ENCODE measurements around the gene CNTFR. TPM values are rescaled to one million over a fixed set of nuclear protein-coding genes. Genes with fewer than 3 reads are reported as not detected.

Gene CNTFR
- total and polyA plus RNA-seq, 7 experiments from 2014 or later: not detected

DNA sequence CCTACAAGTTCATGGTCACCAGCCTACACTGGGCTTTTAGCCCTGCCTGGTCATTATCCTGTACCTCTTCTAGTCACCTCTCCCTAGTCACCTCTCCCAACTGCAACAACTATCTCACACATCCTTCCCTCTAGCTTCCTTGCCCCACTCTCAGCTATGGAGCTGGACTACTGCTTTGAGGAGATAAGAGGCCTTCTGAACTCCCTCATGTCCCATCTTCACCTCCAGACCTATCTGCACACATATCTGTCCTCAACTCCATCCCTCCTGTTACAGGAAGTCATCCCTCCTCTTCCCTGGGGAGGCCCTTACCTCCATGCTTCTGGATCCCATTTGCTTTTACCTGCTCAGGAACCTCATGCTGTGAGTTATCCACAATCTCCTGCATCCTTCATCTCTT is 16.7 kb upstream of the CNTFR start:
- H3K27me3 ChIP-seq (ENCODE audit: control insufficient read depth in 2 of 2, insufficient read depth in 2 of 2, low read length in 2 of 2): no peaks in the 10 kb centered on the region
- Mint-ChIP-seq H3K4me1 (peaks cover under 1 to 14% (median 9%) of the 10 kb centered on the region in 7 donors), H3K9me3 (peaks cover 0 to 2% (median 0%) of the 10 kb centered on the region in 11 donors), H3K36me3 (no peaks in the 10 kb centered on the region), H3K27ac (no peak overlapping the region), H3K27me3 (peaks cover 0 to 10% (median 5%) of the 10 kb centered on the region in 5 donors), H3K4me3 (no peak overlapping the region)
- ChIA-PET POLR2A (no interaction called here), CTCF (interaction anchor here (1.0 to 1.5 kb wide), 2 partner anchors 8 to 12 kb away, joined by 4 read pairs; no protein-coding TSS in a partner anchor)
- intact Hi-C loops (cut with micrococcal nuclease): no loop called here
- no peak for DNase-seq
- no peak overlapping the region for H3K27ac ChIP-seq (ENCODE audit: low read depth, low read length)
- ATAC-seq: no peak
- no peaks in the 10 kb centered on the region for H3K9me3 ChIP-seq (ENCODE audit: control insufficient read depth in 2 of 3, low read length in 3 of 3)
- H3K36me3 ChIP-seq (ENCODE audit: control insufficient read depth in 2 of 3, insufficient read depth in 3 of 3, low read length in 3 of 3): no peaks in the 10 kb centered on the region
- no peak overlapping the region for H3K4me3 ChIP-seq (ENCODE audit: low read length)
- peaks cover 3 to 7% of the 10 kb centered on the region in 2 donors for H3K4me1 ChIP-seq (ENCODE audit: control insufficient read depth in 2 of 2, insufficient read depth in 2 of 2, low read length in 2 of 2)

DNA sequence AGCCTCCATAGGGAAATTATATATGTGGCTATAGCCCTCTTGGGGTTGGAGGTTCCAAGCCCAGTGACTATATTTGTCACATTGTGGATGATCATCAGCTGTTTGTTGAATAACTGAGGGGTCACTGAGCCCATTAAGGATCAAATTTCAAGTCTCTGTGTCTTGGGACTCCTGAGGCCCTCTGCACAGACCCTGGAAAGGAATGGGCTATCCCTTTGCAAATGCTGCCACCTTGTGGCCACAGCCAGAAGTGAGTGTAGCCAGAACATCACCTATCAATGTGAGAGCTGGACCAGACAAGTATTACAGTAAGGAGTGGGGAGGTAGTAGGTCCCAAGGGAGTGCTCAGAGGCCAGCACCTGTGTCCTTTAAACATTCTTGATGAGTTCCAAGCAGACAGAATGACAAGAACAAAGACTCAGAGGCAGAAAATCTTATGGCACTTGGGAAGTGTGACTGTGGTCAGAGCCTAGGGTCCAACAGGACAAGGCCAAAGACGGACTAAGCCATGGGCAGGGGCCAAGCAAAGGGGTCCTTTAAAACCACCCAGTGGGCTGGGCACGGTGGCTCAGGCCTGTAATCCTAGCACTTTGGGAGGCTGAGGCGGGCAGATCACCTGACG is 14.2 kb upstream of the CNTFR start:
- H3K4me3 Mint-ChIP-seq: no peak overlapping the region
- no peak overlapping the region for H3K27ac ChIP-seq (ENCODE audit: low read depth, low read length)
- no peaks in the 10 kb centered on the region for H3K9me3 ChIP-seq (ENCODE audit: control insufficient read depth in 2 of 3, low read length in 3 of 3)
- H3K4me3 ChIP-seq (ENCODE audit: low read length): no peak overlapping the region
- intact Hi-C loops (cut with micrococcal nuclease): loop anchor here (1.0 to 2.0 kb wide), 7 partner anchors 9 to 347 kb away; partner anchors contain the start of genes KIF24 (in 1 of the 2), NUDT2 (in 1 of the 2) and RPP25L (in 1 of the 2)
- ATAC-seq (peak; percentile 92), DNase-seq (peak; percentile 53 to 78 (median 71))
- H3K36me3 Mint-ChIP-seq: no peaks in the 10 kb centered on the region
- ChIA-PET POLR2A (interaction anchor here (0.6 kb wide), 1 partner anchor 217 kb away, joined by 3 read pairs; no protein-coding TSS in a partner anchor), CTCF (interaction anchor here (0.6 to 2.3 kb wide), 7 partner anchors 12 to 201 kb away, joined by 3 to 17 read pairs (median 6); partner anchors contain the start of genes CCL27 and DCTN3)
- no peaks in the 10 kb centered on the region for H3K27me3 ChIP-seq (ENCODE audit: control insufficient read depth in 2 of 2, insufficient read depth in 2 of 2, low read length in 2 of 2)
- peaks cover 0 to 2% (median 0%) of the 10 kb centered on the region in 11 donors for H3K9me3 Mint-ChIP-seq
- H3K27me3 Mint-ChIP-seq: peaks cover 0 to 20% (median 5%) of the 10 kb centered on the region in 5 donors
- no peaks in the 10 kb centered on the region for H3K36me3 ChIP-seq (ENCODE audit: control insufficient read depth in 2 of 3, insufficient read depth in 3 of 3, low read length in 3 of 3)
- no peak overlapping the region for H3K27ac Mint-ChIP-seq
- no peaks in the 10 kb centered on the region for H3K4me1 ChIP-seq (ENCODE audit: control insufficient read depth in 2 of 2, insufficient read depth in 2 of 2, low read length in 2 of 2)
- H3K4me1 Mint-ChIP-seq: peaks cover 0 to 2% (median 0%) of the 10 kb centered on the region in 7 donors

DNA sequence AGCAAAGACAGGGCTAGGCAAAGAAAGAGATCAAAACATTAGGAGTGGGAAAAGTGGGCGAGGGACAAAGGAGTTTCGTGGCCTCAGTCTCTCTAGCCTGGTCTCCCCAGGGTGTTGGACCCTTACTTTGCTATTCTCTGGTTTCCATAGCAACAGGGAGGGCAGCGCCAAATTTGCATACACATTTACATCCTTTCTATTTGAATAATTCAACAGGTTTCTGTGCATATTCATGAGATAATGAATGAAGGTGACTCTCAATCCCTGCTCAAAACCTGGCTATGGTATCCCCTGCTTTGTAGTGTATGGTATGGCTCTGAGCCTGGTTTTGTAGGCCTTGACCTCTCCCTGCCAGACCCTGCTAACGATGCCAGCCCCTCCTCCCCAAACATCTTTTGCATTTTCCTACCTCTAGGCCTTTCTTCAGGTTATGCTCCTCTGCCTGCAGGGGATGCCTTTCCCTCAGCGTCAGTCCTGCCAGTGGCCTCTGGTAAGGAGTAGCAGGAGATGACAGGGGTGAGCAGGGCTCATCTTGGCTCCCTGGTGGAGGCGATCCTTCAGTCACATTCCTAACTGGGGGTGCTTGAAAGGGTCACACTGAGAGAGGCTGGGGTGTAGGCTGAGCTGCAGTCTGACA is 12.5 kb upstream of the CNTFR start:
- POLR2A ChIA-PET: no interaction called here
- H3K27ac ChIP-seq (ENCODE audit: low read depth, low read length): no peak overlapping the region
- H3K4me3 Mint-ChIP-seq: no peak overlapping the region

DNA sequence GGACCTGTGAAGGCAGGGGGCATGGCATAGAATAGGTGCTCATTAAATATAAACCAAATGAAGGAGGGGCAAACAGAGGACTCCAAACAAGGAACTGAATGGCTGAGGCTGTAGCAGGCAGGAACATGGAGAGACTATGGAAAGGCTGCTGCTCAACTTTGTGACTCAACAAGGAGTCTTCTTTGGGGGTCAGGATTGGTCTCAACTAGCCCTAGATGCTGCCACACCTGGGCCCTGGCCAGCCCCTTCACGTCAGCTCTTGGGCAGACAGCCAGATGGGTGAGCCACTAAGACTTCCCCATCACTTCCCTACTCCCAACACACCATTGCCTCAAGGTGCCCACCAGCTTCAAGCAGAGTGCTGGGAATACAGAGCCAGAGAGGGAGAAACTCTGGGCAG is 11.4 kb upstream of the CNTFR start:
- DNase-seq (no peak), ATAC-seq (no peak)
- peaks cover 0 to 4% (median 0%) of the 10 kb centered on the region in 11 donors for H3K9me3 Mint-ChIP-seq
- H3K36me3 Mint-ChIP-seq: no peaks in the 10 kb centered on the region
- intact Hi-C loops (cut with micrococcal nuclease): no loop called here
- Histone ChIP-seq H3K9me3 (ENCODE audit: control insufficient read depth in 2 of 3, low read length in 3 of 3) (no peaks in the 10 kb centered on the region), H3K36me3 (ENCODE audit: control insufficient read depth in 2 of 3, insufficient read depth in 3 of 3, low read length in 3 of 3) (no peaks in the 10 kb centered on the region), H3K4me3 (ENCODE audit: low read length) (no peak overlapping the region), H3K27me3 (ENCODE audit: control insufficient read depth in 2 of 2, insufficient read depth in 2 of 2, low read length in 2 of 2) (no peaks in the 10 kb centered on the region), H3K4me1 (ENCODE audit: control insufficient read depth in 2 of 2, insufficient read depth in 2 of 2, low read length in 2 of 2) (no peaks in the 10 kb centered on the region), H3K27ac (ENCODE audit: low read depth, low read length) (no peak overlapping the region)
- H3K4me1 Mint-ChIP-seq: peaks cover 0 to 2% (median 0%) of the 10 kb centered on the region in 7 donors
- no peak overlapping the region for H3K4me3 Mint-ChIP-seq
- ChIA-PET CTCF (interaction anchor here (0.8 kb wide), 1 partner anchor 269 kb away, joined by 5 read pairs; no protein-coding TSS in a partner anchor), POLR2A (interaction anchor here (0.7 kb wide), 1 partner anchor 10 kb away, joined by 3 read pairs; no protein-coding TSS in a partner anchor)
- H3K27ac Mint-ChIP-seq: no peak overlapping the region
- H3K27me3 Mint-ChIP-seq: peaks cover 11 to 32% (median 12%) of the 10 kb centered on the region in 5 donors

More for the DNA sequence above, 12.5 kb upstream of the CNTFR start:
- Histone ChIP-seq H3K4me1 (ENCODE audit: control insufficient read depth in 2 of 2, insufficient read depth in 2 of 2, low read length in 2 of 2) (no peaks in the 10 kb centered on the region), H3K4me3 (ENCODE audit: low read length) (no peak overlapping the region), H3K36me3 (ENCODE audit: control insufficient read depth in 2 of 3, insufficient read depth in 3 of 3, low read length in 3 of 3) (no peaks in the 10 kb centered on the region), H3K9me3 (ENCODE audit: control insufficient read depth in 2 of 3, low read length in 3 of 3) (no peaks in the 10 kb centered on the region), H3K27me3 (ENCODE audit: control insufficient read depth in 2 of 2, insufficient read depth in 2 of 2, low read length in 2 of 2) (no peaks in the 10 kb centered on the region)
- DNase-seq (no peak), ATAC-seq (no peak)
- CTCF ChIA-PET: interaction anchor here (0.6 to 2.3 kb wide), 7 partner anchors 10 to 200 kb away, joined by 3 to 17 read pairs (median 3); partner anchors contain the start of gene DCTN3
- Mint-ChIP-seq H3K27me3 (peaks cover 5 to 24% (median 6%) of the 10 kb centered on the region in 5 donors), H3K4me1 (peaks cover 0 to 2% (median 0%) of the 10 kb centered on the region in 7 donors), H3K27ac (no peak overlapping the region), H3K36me3 (no peaks in the 10 kb centered on the region), H3K9me3 (peaks cover 0 to 2% (median 0%) of the 10 kb centered on the region in 11 donors)
- intact Hi-C loops (cut with micrococcal nuclease): loop anchor here in 1 of 2 donors (2.0 kb wide), 2 partner anchors 273 to 345 kb away; partner anchors contain the start of genes KIF24 and NUDT2

DNA sequence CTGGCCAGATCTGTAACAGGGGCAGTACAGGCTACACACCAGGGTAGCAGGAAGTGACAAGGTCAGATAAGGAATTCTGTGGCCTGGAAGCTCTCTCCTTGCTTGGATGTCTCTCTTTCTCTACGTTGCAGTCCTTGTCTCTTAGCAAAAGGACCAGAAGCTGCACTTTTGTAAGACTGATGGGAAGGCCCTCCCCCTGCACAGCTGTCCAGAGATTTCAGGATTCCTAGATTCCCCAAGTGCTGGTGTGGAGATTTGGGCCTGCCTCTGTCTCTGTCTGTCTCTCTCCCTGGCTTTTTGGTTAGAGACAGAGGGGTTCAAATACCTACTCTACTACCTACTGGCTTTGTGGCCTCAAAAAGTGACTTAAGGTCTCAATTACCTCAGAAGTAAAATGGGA is 10.0 kb upstream of the CNTFR start:
- ChIA-PET CTCF (interaction anchor here (0.6 to 1.7 kb wide), 7 partner anchors 12 to 484 kb away, joined by 3 to 6 read pairs (median 3); partner anchors contain the start of genes GALT and RPP25L), POLR2A (interaction anchor here (0.9 kb wide), 1 partner anchor 10 kb away, joined by 3 read pairs; no protein-coding TSS in a partner anchor)
- no peak for ATAC-seq
- DNase-seq: no peak
- H3K27me3 Mint-ChIP-seq: peaks cover 11 to 32% (median 18%) of the 10 kb centered on the region in 5 donors
- peaks cover 0 to 4% (median 0%) of the 10 kb centered on the region in 11 donors for H3K9me3 Mint-ChIP-seq
- no peak overlapping the region for H3K4me3 ChIP-seq (ENCODE audit: low read length)
- H3K27me3 ChIP-seq (ENCODE audit: control insufficient read depth in 2 of 2, insufficient read depth in 2 of 2, low read length in 2 of 2): no peaks in the 10 kb centered on the region
- H3K9me3 ChIP-seq (ENCODE audit: control insufficient read depth in 2 of 3, low read length in 3 of 3): no peaks in the 10 kb centered on the region
- no peaks in the 10 kb centered on the region for H3K36me3 Mint-ChIP-seq
- intact Hi-C loops (cut with micrococcal nuclease): loop anchor here in 1 of 2 donors (10.0 kb wide), 1 partner anchor 195 kb away; no protein-coding TSS in a partner anchor
- H3K27ac ChIP-seq (ENCODE audit: low read depth, low read length): no peak overlapping the region
- H3K4me1 Mint-ChIP-seq: peaks cover 0 to 2% (median 0%) of the 10 kb centered on the region in 7 donors
- H3K27ac Mint-ChIP-seq: no peak overlapping the region
- H3K36me3 ChIP-seq (ENCODE audit: control insufficient read depth in 2 of 3, insufficient read depth in 3 of 3, low read length in 3 of 3): no peaks in the 10 kb centered on the region
- H3K4me3 Mint-ChIP-seq: no peak overlapping the region
- no peaks in the 10 kb centered on the region for H3K4me1 ChIP-seq (ENCODE audit: control insufficient read depth in 2 of 2, insufficient read depth in 2 of 2, low read length in 2 of 2)

DNA sequence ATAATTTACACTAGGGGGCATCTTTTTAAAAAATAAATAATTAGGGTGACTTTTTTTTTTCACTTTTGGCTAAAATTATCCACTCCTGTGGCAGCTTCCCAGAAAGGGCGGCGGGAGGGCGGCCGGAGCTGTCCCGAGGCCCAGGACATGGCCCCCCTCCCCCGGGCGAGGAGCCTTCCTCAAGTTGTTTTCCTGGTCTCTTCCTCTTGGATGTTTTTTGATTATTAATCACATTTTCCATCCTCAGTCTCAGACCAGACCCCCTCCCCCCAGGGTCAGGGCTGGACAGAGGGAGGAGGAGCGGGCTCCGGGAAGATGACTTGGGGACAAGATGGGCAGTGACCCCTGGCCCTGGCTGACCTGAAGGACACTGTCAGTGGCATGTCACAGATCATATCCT is 4.7 kb upstream of the CNTFR start:
- Mint-ChIP-seq H3K4me3 (no peak overlapping the region), H3K9me3 (peaks cover 0 to 2% (median 0%) of the 10 kb centered on the region in 11 donors), H3K27ac (no peak overlapping the region), H3K27me3 (peaks cover 30 to 61% (median 44%) of the 10 kb centered on the region in 5 donors), H3K4me1 (peaks cover 0 to 24% (median 18%) of the 10 kb centered on the region in 7 donors), H3K36me3 (peaks cover 0 to 5% (median 0%) of the 10 kb centered on the region in 5 donors)
- Histone ChIP-seq H3K4me1 (ENCODE audit: control insufficient read depth in 2 of 2, insufficient read depth in 2 of 2, low read length in 2 of 2) (peaks cover 0 to 13% of the 10 kb centered on the region in 2 donors), H3K4me3 (ENCODE audit: low read length) (no peak overlapping the region), H3K9me3 (ENCODE audit: control insufficient read depth in 2 of 3, low read length in 3 of 3) (no peaks in the 10 kb centered on the region), H3K36me3 (ENCODE audit: control insufficient read depth in 2 of 3, insufficient read depth in 3 of 3, low read length in 3 of 3) (no peaks in the 10 kb centered on the region), H3K27ac (ENCODE audit: low read depth, low read length) (no peak overlapping the region), H3K27me3 (ENCODE audit: control insufficient read depth in 2 of 2, insufficient read depth in 2 of 2, low read length in 2 of 2) (peaks cover 4 to 17% of the 10 kb centered on the region in 2 donors)
- POLR2A ChIA-PET: no interaction called here
- DNase-seq: no peak
- CTCF ChIA-PET: no interaction called here
- intact Hi-C loops (cut with micrococcal nuclease): loop anchor here (5.0 to 10.0 kb wide), 4 partner anchors 38 to 262 kb away; partner anchors contain the start of genes DNAI1 (in 1 of the 2) and FAM219A (in 1 of the 2)
- no peak for ATAC-seq

Measured in naive thymus-derived CD4-positive, alpha-beta T cell (primary cell).